ENCODE results near the gene PAFAH1B2. TPM values are rescaled to one million over a fixed set of nuclear protein-coding genes. Genes with fewer than 3 reads are reported as not detected.

The PAFAH1B2 gene
- total RNA-seq, 1 experiment from 2014 or later: 66.7 TPM

DNA sequence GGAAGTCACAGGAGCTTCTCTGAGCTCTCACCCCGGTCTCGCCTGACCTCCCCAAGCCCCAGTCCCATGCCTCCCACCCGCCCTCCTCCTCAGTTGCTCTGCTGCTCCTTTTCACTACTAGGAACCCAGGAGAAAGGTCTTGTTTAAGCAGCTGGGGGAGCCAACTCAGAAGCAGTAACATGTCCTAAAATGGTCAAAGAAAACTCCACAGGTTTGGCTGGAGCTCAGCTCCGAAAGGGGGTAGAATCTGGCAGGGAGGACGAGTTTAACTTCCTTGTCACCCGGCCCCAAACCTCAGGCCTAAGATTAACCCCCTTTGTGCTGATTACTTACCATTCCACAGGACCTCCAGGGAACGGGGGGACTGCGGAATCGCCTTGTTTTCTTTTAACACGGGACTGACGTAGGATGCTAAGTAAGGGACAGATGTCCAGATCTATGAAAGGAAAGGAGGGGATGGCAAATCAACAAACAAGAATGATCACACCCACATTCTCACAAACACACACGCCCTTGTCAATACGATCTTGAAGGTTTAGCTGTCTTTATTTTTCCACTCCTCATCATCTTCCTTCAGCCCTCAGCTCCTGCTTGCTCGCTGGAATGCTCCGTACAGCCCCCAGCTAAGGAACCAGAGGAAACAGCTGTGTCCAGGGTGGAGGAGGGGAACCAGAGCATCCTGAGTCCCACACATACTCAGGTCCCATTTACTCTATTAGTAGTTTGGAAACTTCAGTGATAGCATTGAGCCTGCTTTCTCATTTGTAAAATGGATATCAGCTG is 74.2 kb downstream of the PAFAH1B2 start:
- Mint-ChIP-seq H3K9me3 (ENCODE audit: low read depth, unreplicated experiment) (no peaks in the 10 kb centered on the region), H3K27me3 (ENCODE audit: unreplicated experiment) (no peaks in the 10 kb centered on the region), H3K4me3 (ENCODE audit: low read depth, unreplicated experiment) (no peak overlapping the region), H3K4me1 (ENCODE audit: low read depth, unreplicated experiment) (no peaks in the 10 kb centered on the region), H3K36me3 (ENCODE audit: insufficient read depth, unreplicated experiment) (peaks cover 16% of the 10 kb centered on the region), H3K27ac (ENCODE audit: unreplicated experiment) (no peak overlapping the region)
- intact Hi-C loops (cut with micrococcal nuclease; ENCODE audit: unreplicated experiment): no loop called here
- CTCF ChIA-PET: no interaction called here
- TF ChIP-seq, protein P1, sequence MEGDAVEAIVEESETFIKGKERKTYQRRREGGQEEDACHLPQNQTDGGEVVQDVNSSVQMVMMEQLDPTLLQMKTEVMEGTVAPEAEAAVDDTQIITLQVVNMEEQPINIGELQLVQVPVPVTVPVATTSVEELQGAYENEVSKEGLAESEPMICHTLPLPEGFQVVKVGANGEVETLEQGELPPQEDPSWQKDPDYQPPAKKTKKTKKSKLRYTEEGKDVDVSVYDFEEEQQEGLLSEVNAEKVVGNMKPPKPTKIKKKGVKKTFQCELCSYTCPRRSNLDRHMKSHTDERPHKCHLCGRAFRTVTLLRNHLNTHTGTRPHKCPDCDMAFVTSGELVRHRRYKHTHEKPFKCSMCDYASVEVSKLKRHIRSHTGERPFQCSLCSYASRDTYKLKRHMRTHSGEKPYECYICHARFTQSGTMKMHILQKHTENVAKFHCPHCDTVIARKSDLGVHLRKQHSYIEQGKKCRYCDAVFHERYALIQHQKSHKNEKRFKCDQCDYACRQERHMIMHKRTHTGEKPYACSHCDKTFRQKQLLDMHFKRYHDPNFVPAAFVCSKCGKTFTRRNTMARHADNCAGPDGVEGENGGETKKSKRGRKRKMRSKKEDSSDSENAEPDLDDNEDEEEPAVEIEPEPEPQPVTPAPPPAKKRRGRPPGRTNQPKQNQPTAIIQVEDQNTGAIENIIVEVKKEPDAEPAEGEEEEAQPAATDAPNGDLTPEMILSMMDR (IDR thresholded peaks at IDR 0.05; ENCODE audit: unreplicated experiment): no peak
- BruUV-seq (replicated peaks): no TSS peak
- DNase-seq: no peak

DNA sequence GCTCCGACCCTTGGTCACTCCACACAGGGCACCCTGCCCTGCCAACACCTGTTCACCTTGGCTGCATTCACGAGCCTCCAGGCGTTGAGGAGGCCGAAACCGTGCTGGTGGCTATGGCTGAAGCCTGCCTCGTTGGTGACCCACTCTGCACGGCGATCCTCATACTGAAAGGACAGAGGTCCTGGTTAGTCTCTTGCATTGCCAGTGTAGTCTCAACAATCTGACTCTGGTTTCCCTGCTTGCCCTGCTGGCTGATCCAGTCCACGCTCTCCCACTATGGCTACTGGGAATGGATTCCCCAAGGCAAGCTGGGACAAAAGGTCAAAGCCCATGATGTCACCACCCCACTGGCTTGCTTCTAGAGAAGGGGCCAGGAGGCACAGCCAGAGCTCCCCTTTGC is 74.9 kb downstream of the PAFAH1B2 start:
- Mint-ChIP-seq H3K4me3 (ENCODE audit: low read depth, unreplicated experiment) (no peak overlapping the region), H3K27me3 (ENCODE audit: unreplicated experiment) (no peaks in the 10 kb centered on the region), H3K9me3 (ENCODE audit: low read depth, unreplicated experiment) (no peaks in the 10 kb centered on the region), H3K36me3 (ENCODE audit: insufficient read depth, unreplicated experiment) (peaks cover 17% of the 10 kb centered on the region), H3K4me1 (ENCODE audit: low read depth, unreplicated experiment) (no peaks in the 10 kb centered on the region), H3K27ac (ENCODE audit: unreplicated experiment) (no peak overlapping the region)
- intact Hi-C loops (cut with micrococcal nuclease; ENCODE audit: unreplicated experiment): no loop called here
- DNase-seq: no peak
- no TSS peak for BruUV-seq (replicated peaks)
- CTCF ChIA-PET: no interaction called here
- TF ChIP-seq, protein P1 (IDR thresholded peaks at IDR 0.05; ENCODE audit: unreplicated experiment): no peak

DNA sequence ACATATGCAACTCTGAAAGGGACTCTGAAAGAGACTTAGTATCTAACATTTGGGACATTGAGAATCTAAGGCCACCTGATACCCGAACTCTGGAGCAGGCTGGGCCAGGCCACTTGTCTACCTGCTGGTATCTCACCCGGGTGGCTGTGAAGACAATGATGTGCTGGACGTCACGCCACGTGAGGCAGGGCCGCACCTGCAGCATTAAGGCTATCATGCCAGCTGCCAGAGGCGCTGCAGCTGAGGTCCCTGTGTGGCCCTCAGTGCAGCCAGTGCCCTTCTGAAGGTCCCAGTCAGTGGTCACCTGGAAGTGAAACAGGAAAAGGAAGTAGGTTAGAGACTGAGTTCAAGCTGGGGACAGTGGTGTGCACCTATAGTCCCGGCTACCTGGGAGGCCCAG is 75.4 kb downstream of the PAFAH1B2 start:
- Mint-ChIP-seq H3K4me1 (ENCODE audit: low read depth, unreplicated experiment) (no peaks in the 10 kb centered on the region), H3K36me3 (ENCODE audit: insufficient read depth, unreplicated experiment) (peaks cover 21% of the 10 kb centered on the region), H3K27me3 (ENCODE audit: unreplicated experiment) (no peaks in the 10 kb centered on the region), H3K4me3 (ENCODE audit: low read depth, unreplicated experiment) (no peak overlapping the region), H3K9me3 (ENCODE audit: low read depth, unreplicated experiment) (no peaks in the 10 kb centered on the region), H3K27ac (ENCODE audit: unreplicated experiment) (no peak overlapping the region)
- TF ChIP-seq, protein P1 (IDR thresholded peaks at IDR 0.05; ENCODE audit: unreplicated experiment): no peak
- CTCF ChIA-PET: interaction anchor here (0.6 kb wide), 1 partner anchor 250 kb away, joined by 5 read pairs; no protein-coding TSS in a partner anchor
- intact Hi-C loops (cut with micrococcal nuclease; ENCODE audit: unreplicated experiment): no loop called here
- BruUV-seq (replicated peaks): no TSS peak
- no peak for DNase-seq

DNA sequence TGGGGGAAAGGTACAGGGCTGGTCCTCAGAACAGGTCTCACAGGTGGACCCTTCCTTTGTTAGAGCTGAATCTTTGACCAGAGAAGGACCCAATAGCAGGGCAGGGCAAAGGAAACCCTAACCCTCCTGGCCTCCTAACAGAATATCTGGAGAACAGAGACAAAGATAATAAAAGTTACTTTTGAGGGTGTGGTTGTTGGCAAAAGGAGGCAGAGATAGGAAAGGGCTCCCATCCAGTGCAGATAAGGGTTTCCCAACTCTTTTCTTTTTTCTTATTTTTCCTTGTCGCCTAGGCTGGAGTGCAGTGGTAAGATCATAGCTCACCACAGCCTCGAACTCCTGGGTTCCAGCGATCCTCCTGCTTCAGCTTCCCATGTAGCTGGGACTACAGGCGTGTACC is 75.9 kb downstream of the PAFAH1B2 start:
- intact Hi-C loops (cut with micrococcal nuclease; ENCODE audit: unreplicated experiment): no loop called here
- CTCF ChIA-PET: interaction anchor here (0.6 kb wide), 1 partner anchor 251 kb away, joined by 5 read pairs; no protein-coding TSS in a partner anchor
- Mint-ChIP-seq H3K4me1 (ENCODE audit: low read depth, unreplicated experiment) (no peaks in the 10 kb centered on the region), H3K9me3 (ENCODE audit: low read depth, unreplicated experiment) (no peaks in the 10 kb centered on the region), H3K36me3 (ENCODE audit: insufficient read depth, unreplicated experiment) (peaks cover 24% of the 10 kb centered on the region), H3K27ac (ENCODE audit: unreplicated experiment) (no peak overlapping the region), H3K4me3 (ENCODE audit: low read depth, unreplicated experiment) (no peak overlapping the region), H3K27me3 (ENCODE audit: unreplicated experiment) (no peaks in the 10 kb centered on the region)
- DNase-seq: no peak
- BruUV-seq (replicated peaks): no TSS peak
- TF ChIP-seq, protein P1 (IDR thresholded peaks at IDR 0.05; ENCODE audit: unreplicated experiment): no peak

Measured in Calu3 (cell line).